ENCODE data around the gene DNAAF5. TPM values are rescaled to one million over a fixed set of nuclear protein-coding genes. Genes with fewer than 3 reads are reported as not detected.

Gene DNAAF5
- total RNA-seq, 2 donors from 2014 or later, result 17.9 to 46.5 TPM

GRCh38 chr7:826230-826917, 99.9 kb downstream of the DNAAF5 start:
- no peak overlapping the region for H3K4me3 ChIP-seq
- DNase-seq, result no peak
- no peaks in the 10 kb centered on the region for H3K27me3 ChIP-seq
- peaks cover 44% of the 10 kb centered on the region for H3K4me1 ChIP-seq
- WGBS, 2 donors, result 81 to 86% methylated on average over 23 to 29 of the region's 29 CpGs
- intact Hi-C loops (cut with DNase I), result no loop called here
- no peak for ATAC-seq
- TF ChIP-seq CTCF (IDR thresholded peaks at IDR 0.05) (no peak), POLR2A (IDR thresholded peaks at IDR 0.05) (no peak)
- no peaks in the 10 kb centered on the region for H3K36me3 ChIP-seq (replicated peaks in 1 of 2; ENCODE audit: insufficient read depth in 1 of 2, low read depth in 2 of 2)
- H3K9me3 ChIP-seq, result peaks cover 0 to 4% (median 0%) of the 10 kb centered on the region in 3 donors
- no peak overlapping the region for H3K27ac ChIP-seq

GRCh38 chr7:828793-829561, 102.5 kb downstream of the DNAAF5 start:
- 89 to 90% methylated on average over 14 of the region's 14 CpGs for WGBS, 2 donors
- no peak for ATAC-seq
- intact Hi-C loops (cut with DNase I), result no loop called here
- TF ChIP-seq CTCF (IDR thresholded peaks at IDR 0.05), result no peak
- no peak for TF ChIP-seq POLR2A (IDR thresholded peaks at IDR 0.05)
- Histone ChIP-seq H3K27ac (no peak overlapping the region), H3K4me1 (peaks cover 37% of the 10 kb centered on the region), H3K9me3 (no peaks in the 10 kb centered on the region), H3K36me3 (replicated peaks in 1 of 2; ENCODE audit: insufficient read depth in 1 of 2, low read depth in 2 of 2) (no peaks in the 10 kb centered on the region), H3K4me3 (no peak overlapping the region), H3K27me3 (no peaks in the 10 kb centered on the region)
- no peak for DNase-seq

GRCh38 chr7:830069-830468, 103.6 kb downstream of the DNAAF5 start:
- TF ChIP-seq CTCF (IDR thresholded peaks at IDR 0.05) (no peak), POLR2A (IDR thresholded peaks at IDR 0.05) (no peak)
- H3K4me1 ChIP-seq, result peaks cover 32% of the 10 kb centered on the region
- WGBS, 2 donors, result 72 to 80% methylated on average over 12 of the region's 12 CpGs
- H3K9me3 ChIP-seq, result no peaks in the 10 kb centered on the region
- H3K4me3 ChIP-seq, result no peak overlapping the region
- no peaks in the 10 kb centered on the region for H3K36me3 ChIP-seq (replicated peaks in 1 of 2; ENCODE audit: insufficient read depth in 1 of 2, low read depth in 2 of 2)
- no peak for ATAC-seq
- peak overlapping the region; percentile 77 to 92 (median 83) for H3K27ac ChIP-seq
- H3K27me3 ChIP-seq, result no peaks in the 10 kb centered on the region
- intact Hi-C loops (cut with DNase I), result no loop called here
- DNase-seq, result no peak

DNA sequence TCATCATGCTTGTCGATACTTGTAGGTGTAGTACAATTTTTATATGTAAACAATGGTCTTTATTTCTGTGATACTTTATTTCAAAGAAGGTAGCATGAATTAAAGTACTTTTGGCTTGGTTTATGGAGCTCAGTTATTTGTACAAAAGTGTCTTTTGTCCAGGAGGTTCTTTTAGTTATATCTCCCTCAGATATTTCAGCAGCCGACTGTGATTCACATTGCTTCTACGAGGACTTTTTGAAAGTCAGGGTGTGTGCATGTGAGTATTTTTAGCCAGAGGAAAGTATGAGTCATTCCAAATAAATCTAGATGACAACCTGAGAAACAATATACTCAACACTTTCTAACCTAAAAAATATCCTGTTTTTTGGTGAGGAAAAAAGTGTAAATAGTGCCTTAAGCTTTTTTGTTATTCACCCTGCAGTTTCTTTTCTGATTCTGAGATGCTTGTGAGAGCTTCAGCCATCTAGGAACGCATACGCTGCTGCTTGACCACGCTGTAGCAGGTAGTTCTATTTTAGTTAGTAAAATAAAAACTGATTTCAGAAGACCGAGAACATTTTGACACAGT, 105.2 kb downstream of the DNAAF5 start:
- TF ChIP-seq CTCF (IDR thresholded peaks at IDR 0.05), result no peak
- TF ChIP-seq POLR2A (IDR thresholded peaks at IDR 0.05), result peak in 2 of 3 donors; percentile 35 to 55
- no peaks in the 10 kb centered on the region for H3K27me3 ChIP-seq
- WGBS, 2 donors, result 9 to 11% methylated on average over 7 of the region's 7 CpGs
- no peak overlapping the region for H3K4me3 ChIP-seq
- intact Hi-C loops (cut with DNase I), result no loop called here
- H3K36me3 ChIP-seq (replicated peaks in 1 of 2; ENCODE audit: insufficient read depth in 1 of 2, low read depth in 2 of 2), result no peaks in the 10 kb centered on the region
- ATAC-seq, result peak; percentile 89
- peak in 2 of 4 donors; percentile 55 to 57 for DNase-seq
- peaks cover 38% of the 10 kb centered on the region for H3K4me1 ChIP-seq
- no peaks in the 10 kb centered on the region for H3K9me3 ChIP-seq
- H3K27ac ChIP-seq, result peak overlapping the region; percentile 77 to 92 (median 83)

All from body of pancreas (tissue), 4 donors.